GM12872 (cell line): ENCODE results near the gene RRAS.

Source experiments
- CTCF ChIP-seq: IDR thresholded peaks from 3 replicates; pipeline ENCODE4 v1.5.1; 2011; ENCODE audit warnings: low read depth, mild to moderate bottlenecking, low read length, moderate library complexity; ENCODE audit not compliant: insufficient read depth

The RRAS gene

DNA sequence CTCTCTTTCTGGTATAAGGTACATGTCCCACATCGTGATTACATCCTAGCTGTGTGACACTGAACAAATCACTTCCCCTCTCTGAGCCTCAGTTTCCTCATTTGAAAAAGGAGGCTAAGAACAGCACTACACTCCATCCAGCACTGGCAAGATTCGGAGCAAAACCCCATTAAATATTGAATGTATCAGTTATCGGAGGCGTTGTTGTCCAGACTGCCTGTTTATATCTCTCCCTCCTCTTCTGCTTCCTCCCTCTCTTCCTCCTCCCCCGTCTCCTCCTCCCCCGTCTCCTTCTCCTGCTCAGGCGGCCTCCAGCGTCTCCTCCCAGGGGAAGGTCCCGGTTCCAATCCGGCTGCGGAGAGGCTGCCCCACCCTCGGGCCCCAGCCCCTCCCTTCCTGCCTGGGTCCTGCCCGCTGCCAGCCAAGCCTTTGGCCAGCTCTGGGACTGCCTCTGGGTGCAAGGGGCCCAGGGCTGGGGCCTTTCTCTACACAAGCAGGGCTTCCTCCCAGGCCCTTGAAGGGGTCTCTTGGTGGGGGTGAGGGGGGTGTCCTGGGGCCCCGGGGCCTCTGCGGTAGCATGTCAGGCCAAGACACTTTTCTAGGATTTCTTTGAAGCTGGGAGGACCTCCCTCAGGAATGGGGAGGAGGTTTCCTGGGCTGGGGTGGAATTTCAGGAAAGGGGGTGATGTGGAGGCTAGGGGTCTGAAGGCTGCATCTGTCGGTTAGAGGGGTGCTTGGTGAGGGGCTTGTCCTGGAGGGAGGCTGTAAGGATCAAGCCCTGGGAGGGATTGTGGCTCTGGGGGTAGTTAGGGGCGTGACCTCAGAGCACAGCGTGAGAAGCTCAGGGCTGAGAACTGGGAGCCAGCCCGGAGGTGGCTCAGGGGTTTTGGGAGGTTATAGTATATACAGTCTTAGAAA, 1.9 kb downstream of the RRAS start:
- TF ChIP-seq CTCF = no peak

DNA sequence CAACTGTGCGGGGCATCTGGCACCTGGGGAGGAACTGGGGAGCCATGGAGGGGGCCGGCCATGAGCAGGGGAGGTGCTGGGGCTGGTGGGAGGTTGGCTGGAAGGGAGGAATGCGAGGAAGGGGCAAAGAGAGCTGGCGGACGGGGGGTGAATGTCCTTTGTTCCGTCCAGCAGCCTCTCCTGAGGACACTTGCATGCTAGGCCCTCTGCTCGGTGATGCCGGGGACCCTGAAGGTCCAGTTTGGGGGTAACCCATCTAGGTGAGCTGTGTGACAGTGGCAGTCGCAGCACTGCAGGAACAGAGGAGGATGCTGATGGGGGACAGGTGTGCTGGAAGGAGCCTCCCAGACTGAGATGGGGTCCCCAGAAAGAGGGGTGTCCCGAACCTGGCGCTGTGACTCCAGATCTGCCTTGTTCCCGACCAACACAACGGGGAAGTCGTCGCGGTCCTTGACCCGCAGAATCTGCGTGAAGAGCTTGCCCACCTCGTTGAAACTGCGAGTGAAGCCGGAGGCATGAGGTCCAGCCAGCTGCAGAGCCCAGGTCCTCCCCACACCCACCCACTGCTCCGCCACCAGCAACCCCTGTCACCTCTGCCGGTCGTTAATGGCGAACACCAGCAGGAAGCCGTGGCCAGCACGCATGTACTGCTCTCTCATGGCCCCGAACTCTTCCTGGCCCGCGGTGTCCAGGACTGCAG, 3.6 kb downstream of the RRAS start:
- TF ChIP-seq CTCF = no peak

DNA sequence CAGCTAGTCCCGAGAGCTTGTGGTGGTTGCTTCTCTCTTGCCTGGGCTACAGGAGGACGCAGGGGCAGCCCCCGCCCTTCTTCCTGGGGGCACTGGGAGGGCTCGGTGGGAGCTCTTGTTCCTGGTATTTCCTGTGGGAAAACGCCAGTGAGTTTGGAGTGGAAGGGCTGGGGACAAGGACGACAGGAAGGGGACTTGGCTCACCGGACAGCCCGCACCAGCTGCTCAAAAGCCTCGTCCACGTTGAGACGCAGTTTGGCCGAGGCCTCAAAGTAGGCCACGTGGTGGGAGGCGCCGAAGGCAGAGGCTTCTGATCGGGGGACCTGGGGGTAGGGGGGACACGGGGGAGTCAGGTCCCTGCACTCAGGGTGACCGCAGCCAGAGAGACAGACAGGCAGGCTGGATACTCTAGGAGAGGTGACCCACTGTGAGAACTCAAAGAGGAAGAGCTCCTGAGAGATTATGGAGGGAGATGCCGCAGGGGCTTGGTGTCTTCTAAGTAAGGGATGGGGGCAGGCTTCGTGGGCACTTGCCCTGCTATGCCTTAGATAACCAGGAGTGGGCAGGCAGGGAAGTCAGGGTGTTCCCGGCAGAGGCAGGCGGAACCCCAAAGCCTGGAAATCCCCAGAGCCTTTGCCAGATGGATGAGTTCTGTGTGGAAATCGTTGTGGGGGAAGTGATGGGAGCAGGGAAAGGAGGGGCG, 4.3 kb downstream of the RRAS start:
- no peak for TF ChIP-seq CTCF

DNA sequence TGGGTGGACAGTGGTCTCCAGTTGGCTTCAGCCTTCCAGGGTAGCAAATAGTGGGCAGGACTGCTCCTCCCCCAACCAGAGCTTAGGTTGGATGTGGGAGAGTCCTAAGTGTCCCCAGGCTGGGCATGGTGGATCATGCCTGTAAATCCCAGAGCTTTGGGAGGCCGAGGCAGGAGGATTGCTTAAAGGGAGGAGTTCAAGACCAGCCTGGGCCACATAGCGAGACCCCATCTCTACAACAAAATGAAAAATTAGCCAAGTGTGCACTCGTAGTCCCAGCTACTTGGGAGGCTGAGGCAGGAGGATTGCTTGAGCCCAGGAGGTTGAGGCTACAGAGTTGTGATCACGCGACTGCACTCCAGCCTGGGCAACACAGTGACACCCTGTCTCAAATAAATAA, 7.4 kb downstream of the RRAS start:
- no peak for TF ChIP-seq CTCF

GRCh38 chr19:49631610-49632192, 8.2 kb downstream of the RRAS start:
- no peak for TF ChIP-seq CTCF

DNA sequence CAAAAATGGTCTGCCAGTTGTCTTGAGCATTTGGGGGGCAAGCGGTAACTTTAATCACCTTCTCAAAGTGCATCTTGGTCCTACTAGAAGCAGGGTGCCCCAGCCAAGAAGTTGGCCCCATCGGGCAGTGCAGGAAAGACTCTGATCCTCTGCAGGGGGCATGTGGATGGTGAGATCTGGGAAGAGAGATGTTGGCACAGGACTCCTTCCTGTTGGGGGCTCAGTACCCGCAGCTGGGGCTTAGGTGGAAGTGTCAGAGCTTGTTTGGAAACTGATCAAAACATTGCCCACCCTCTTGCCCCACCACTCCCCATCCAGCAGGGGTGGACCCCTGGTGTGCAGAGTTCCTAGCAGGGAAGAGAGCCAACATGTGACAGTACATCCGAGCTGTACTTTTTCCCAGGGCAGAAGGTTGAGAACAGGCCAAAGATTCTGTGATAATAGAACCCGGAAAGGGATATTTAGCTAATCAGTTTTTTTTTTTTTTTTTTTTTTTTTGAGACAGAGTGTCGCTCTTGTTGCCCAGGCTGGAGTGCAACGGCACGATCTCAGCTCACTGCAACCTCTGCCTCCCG, 8.8 kb downstream of the RRAS start:
- no peak for TF ChIP-seq CTCF
